Tibial nerve (tissue), 4 donors: ENCODE data around the gene GPR78.

Source experiments
- EP300 ChIP-seq, 2 donors: sonication (generic); formaldehyde crosslinking; IDR thresholded peaks; one replicate each; pipeline ENCODE4 v1.6.1; 2017; ENCODE audit warnings: antibody characterized with exemption in 2 of 2, mild to moderate bottlenecking in 1 of 2
- TF ChIP-seq, protein P1 (sequence below), 5 experiments: fragments of 200-600 bp in 3 of 5; fragments of 450-650 bp in 2 of 5; sonication (generic) in 3 of 5; IDR thresholded peaks; one replicate each; pipeline ENCODE4 v1.5.1; 2016 to 2019; ENCODE audit warnings: antibody characterized with exemption in 5 of 5, mild to moderate bottlenecking in 3 of 5, moderate library complexity in 2 of 5

DNA sequence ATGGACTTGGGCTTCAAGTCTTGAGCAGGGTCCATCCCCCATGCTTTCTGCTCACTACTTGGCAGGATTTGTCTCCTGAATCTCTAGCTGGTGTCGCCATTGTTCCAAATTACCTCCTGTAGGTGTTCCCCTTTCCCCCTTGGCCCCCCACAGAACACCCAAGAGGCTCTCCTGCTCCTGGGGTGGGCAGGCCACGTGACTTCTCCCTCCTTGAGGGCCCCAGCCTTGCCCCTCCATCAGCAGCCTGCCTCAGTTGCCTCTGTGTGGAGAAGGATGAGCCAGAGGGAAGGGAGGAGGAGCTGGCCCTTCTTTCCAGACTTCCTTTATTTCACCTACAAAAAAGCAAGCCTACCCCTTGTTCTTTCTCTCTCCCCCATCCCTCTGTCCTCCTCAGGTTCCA, 1.8 kb downstream of the GPR78 start:
- TF ChIP-seq, protein P1, sequence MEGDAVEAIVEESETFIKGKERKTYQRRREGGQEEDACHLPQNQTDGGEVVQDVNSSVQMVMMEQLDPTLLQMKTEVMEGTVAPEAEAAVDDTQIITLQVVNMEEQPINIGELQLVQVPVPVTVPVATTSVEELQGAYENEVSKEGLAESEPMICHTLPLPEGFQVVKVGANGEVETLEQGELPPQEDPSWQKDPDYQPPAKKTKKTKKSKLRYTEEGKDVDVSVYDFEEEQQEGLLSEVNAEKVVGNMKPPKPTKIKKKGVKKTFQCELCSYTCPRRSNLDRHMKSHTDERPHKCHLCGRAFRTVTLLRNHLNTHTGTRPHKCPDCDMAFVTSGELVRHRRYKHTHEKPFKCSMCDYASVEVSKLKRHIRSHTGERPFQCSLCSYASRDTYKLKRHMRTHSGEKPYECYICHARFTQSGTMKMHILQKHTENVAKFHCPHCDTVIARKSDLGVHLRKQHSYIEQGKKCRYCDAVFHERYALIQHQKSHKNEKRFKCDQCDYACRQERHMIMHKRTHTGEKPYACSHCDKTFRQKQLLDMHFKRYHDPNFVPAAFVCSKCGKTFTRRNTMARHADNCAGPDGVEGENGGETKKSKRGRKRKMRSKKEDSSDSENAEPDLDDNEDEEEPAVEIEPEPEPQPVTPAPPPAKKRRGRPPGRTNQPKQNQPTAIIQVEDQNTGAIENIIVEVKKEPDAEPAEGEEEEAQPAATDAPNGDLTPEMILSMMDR (IDR thresholded peaks at IDR 0.05) = no peak
- TF ChIP-seq EP300 (IDR thresholded peaks at IDR 0.05) = no peak
